ENCODE results near the gene ARNT2. TPM values are rescaled to one million over a fixed set of nuclear protein-coding genes. Genes with fewer than 3 reads are reported as not detected.

The ARNT2 gene
- total RNA-seq, 4 donors from 2014 or later: 0.26 to 22.9 (median 7.0) TPM

DNA sequence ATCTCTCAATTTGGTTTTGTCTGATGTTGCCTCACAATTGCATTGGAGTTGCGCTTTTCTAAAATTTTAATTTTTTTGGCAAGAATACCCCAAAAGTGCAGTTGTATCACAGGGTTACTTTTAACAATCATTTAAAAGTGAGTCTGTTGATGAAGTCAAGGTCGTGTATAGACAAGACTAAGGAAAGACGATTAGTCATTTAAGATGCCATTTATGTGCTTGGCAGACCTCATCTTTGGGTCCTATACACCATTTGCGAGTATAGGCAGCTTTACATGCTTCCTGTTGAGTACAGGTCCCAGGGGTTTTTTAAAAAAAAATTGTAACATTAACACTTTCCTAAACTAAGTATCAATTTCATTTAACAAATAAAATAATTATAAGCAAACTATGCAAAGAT is 12.5 kb downstream of the ARNT2 start:
- H3K27me3 ChIP-seq: no peaks in the 10 kb centered on the region
- H3K36me3 ChIP-seq: no peaks in the 10 kb centered on the region
- H3K9me3 ChIP-seq: no peaks in the 10 kb centered on the region
- intact Hi-C loops (cut with DNase I; ENCODE audit: low total_unique reads): no loop called here
- TF ChIP-seq, protein P1, sequence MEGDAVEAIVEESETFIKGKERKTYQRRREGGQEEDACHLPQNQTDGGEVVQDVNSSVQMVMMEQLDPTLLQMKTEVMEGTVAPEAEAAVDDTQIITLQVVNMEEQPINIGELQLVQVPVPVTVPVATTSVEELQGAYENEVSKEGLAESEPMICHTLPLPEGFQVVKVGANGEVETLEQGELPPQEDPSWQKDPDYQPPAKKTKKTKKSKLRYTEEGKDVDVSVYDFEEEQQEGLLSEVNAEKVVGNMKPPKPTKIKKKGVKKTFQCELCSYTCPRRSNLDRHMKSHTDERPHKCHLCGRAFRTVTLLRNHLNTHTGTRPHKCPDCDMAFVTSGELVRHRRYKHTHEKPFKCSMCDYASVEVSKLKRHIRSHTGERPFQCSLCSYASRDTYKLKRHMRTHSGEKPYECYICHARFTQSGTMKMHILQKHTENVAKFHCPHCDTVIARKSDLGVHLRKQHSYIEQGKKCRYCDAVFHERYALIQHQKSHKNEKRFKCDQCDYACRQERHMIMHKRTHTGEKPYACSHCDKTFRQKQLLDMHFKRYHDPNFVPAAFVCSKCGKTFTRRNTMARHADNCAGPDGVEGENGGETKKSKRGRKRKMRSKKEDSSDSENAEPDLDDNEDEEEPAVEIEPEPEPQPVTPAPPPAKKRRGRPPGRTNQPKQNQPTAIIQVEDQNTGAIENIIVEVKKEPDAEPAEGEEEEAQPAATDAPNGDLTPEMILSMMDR (IDR thresholded peaks at IDR 0.05): no peak
- TF ChIP-seq POLR2A (IDR thresholded peaks at IDR 0.05): no peak
- H3K4me3 ChIP-seq: no peak overlapping the region
- no peak for DNase-seq
- no peaks in the 10 kb centered on the region for H3K4me1 ChIP-seq
- H3K27ac ChIP-seq: no peak overlapping the region

DNA sequence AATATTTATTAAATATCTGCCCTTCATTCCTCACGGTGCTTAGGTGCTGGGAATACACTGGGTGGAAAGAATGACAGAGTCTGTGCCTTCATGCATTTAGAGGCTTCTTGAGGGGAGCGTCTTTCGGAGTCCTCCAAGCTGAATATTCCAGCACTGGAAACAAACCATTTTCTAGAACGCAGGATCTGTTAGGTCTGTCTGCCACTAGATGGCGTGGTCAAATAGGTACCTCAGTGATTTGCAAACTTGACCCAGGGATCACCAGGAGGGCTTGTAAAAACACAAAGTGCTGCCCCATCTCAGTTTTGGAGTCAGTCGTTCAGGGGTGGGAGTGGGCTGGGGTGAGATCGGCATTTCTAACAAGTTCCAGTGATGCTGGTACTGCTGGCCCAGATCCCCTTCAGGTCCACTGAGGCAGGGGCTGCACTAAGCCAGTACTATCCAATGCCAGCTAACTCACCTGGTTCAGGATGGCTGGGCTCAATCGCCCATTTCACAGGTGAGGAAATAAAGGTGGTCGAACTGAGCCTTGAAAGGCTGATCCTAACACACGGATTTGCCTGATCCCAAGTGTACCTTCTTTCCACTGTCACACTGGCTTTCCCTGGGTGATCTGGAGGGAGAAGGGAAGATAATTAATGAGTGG is 14.8 kb downstream of the ARNT2 start:
- Histone ChIP-seq H3K27me3 (no peaks in the 10 kb centered on the region), H3K36me3 (no peaks in the 10 kb centered on the region), H3K27ac (no peak overlapping the region), H3K9me3 (no peaks in the 10 kb centered on the region), H3K4me1 (no peaks in the 10 kb centered on the region), H3K4me3 (no peak overlapping the region)
- DNase-seq: no peak
- intact Hi-C loops (cut with DNase I; ENCODE audit: low total_unique reads): no loop called here
- TF ChIP-seq, protein P1 (IDR thresholded peaks at IDR 0.05): peak in 3 of 4 experiments; percentile 8 to 19 (median 16)
- no peak for TF ChIP-seq POLR2A (IDR thresholded peaks at IDR 0.05)

DNA sequence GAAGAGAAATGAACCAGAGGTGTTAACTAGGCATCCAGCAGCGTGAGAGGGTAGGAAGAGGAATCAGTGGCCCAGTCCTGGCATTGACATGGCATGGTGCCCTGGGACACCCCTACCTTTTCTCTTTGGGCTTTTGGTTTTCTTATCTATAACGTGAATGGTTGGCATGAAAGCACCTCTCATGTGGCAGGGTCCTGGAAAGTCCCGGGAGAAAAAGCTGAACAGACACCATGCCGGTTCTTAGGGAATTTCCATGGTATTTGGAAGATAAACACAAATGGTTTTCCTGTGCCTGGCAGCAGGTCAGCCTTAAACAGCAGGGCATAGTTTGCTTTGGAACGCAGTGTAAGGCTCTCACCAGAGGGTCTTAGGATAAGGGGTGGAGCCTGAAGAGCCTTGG is 15.4 kb downstream of the ARNT2 start:
- no peak overlapping the region for H3K27ac ChIP-seq
- no peaks in the 10 kb centered on the region for H3K4me1 ChIP-seq
- H3K4me3 ChIP-seq: no peak overlapping the region
- H3K36me3 ChIP-seq: no peaks in the 10 kb centered on the region
- no peak for DNase-seq
- H3K27me3 ChIP-seq: no peaks in the 10 kb centered on the region
- H3K9me3 ChIP-seq: no peaks in the 10 kb centered on the region
- TF ChIP-seq POLR2A (IDR thresholded peaks at IDR 0.05): no peak
- TF ChIP-seq, protein P1 (IDR thresholded peaks at IDR 0.05): no peak
- intact Hi-C loops (cut with DNase I; ENCODE audit: low total_unique reads): no loop called here

DNA sequence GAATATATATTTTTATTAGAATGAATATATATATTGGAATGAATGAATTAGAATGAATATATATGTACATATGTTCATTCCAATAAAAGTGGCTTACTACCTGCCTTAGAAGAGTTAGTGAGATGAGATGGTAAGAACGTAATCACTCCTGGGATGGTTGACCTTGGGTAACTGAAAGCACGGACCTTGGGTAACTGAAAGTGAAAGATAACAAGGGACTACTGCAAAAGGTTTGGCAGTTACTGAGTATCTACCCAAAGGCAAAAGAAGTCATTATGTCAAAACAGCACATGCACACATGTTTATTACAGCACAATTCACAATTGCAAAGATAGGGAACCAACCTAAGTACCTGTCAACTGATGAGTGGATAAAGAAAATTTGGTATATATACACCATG is 16.5 kb downstream of the ARNT2 start:
- H3K9me3 ChIP-seq: no peaks in the 10 kb centered on the region
- H3K4me3 ChIP-seq: no peak overlapping the region
- H3K4me1 ChIP-seq: no peaks in the 10 kb centered on the region
- TF ChIP-seq, protein P1 (IDR thresholded peaks at IDR 0.05): no peak
- no peak for TF ChIP-seq POLR2A (IDR thresholded peaks at IDR 0.05)
- H3K27me3 ChIP-seq: no peaks in the 10 kb centered on the region
- no peak for DNase-seq
- no peaks in the 10 kb centered on the region for H3K36me3 ChIP-seq
- no peak overlapping the region for H3K27ac ChIP-seq
- intact Hi-C loops (cut with DNase I; ENCODE audit: low total_unique reads): no loop called here

DNA sequence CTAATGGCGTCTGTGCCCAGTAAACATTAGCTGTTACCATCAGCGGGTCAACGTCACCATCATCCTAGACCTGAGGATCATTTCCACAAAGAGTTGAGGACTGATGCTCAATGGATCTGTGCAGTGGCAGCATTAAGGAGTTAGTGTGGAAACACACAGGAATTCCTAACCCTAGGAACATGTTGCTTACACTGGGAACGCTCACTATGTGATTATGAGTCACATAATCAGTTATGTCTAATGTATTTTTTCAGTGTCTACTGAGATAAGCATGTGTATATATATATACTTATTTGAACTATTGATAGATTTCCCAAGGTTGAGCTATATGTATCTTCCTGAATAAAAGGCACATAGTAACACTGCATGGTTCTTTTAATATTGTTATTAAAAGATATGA is 19.0 kb downstream of the ARNT2 start:
- Histone ChIP-seq H3K4me1 (no peaks in the 10 kb centered on the region), H3K36me3 (no peaks in the 10 kb centered on the region), H3K9me3 (no peaks in the 10 kb centered on the region), H3K27me3 (no peaks in the 10 kb centered on the region), H3K27ac (no peak overlapping the region), H3K4me3 (no peak overlapping the region)
- intact Hi-C loops (cut with DNase I; ENCODE audit: low total_unique reads): no loop called here
- TF ChIP-seq, protein P1 (IDR thresholded peaks at IDR 0.05): no peak
- no peak for TF ChIP-seq POLR2A (IDR thresholded peaks at IDR 0.05)
- no peak for DNase-seq
